OCI-M1 (cell line): Measurements from ENCODE around the gene TCF20.

ENCODE experiments used
- DNase-seq: peaks from one replicate; lab custom pipeline; 2025; lab: John Stamatoyannopoulos, UW

The TCF20 gene

GRCh38 chr22:42258126-42258525 is 12.3 kb downstream of the TCF20 start:
- no peak for DNase-seq

GRCh38 chr22:42257386-42257785 is 13.1 kb downstream of the TCF20 start:
- DNase-seq, result no peak

GRCh38 chr22:42256930-42257329 is 13.5 kb downstream of the TCF20 start:
- DNase-seq, result no peak

GRCh38 chr22:42256220-42256619 is 14.2 kb downstream of the TCF20 start:
- DNase-seq, result peak; percentile 24

GRCh38 chr22:42249831-42250230 is 20.6 kb downstream of the TCF20 start:
- no peak for DNase-seq

GRCh38 chr22:42248995-42249394 is 21.5 kb downstream of the TCF20 start:
- no peak for DNase-seq

- no peak for DNase-seq
These were observed 22.9 kb downstream of the TCF20 start for GRCh38 chr22:42247596-42247995.

GRCh38 chr22:42243802-42244060 is 26.7 kb downstream of the TCF20 start:
- DNase-seq, result peak; percentile 19

- no peak for DNase-seq
These were observed 33.6 kb downstream of the TCF20 start for GRCh38 chr22:42236848-42237247.

- no peak for DNase-seq
These were observed 34.2 kb downstream of the TCF20 start for GRCh38 chr22:42236268-42236667.

- no peak for DNase-seq
These were observed 36.6 kb downstream of the TCF20 start for GRCh38 chr22:42233879-42234278.

- no peak for DNase-seq
These were observed 38.5 kb downstream of the TCF20 start for GRCh38 chr22:42231929-42232328.

- no peak for DNase-seq
These were observed 40.9 kb downstream of the TCF20 start for GRCh38 chr22:42229455-42230149.

GRCh38 chr22:42228483-42228882 is 42.0 kb downstream of the TCF20 start:
- DNase-seq, result no peak

- no peak for DNase-seq
These were observed 43.0 kb downstream of the TCF20 start for GRCh38 chr22:42227435-42227834.

GRCh38 chr22:42225841-42226240 is 44.6 kb downstream of the TCF20 start:
- DNase-seq, result no peak

- no peak for DNase-seq
These were observed 48.3 kb downstream of the TCF20 start for GRCh38 chr22:42222140-42222539.
